Measurements from ENCODE around the gene NRROS. TPM values are rescaled to one million over a fixed set of nuclear protein-coding genes. Genes with fewer than 3 reads are reported as not detected.
"Not testable (repeated sequence)": the region's sequence is repeated elsewhere in the genome, so short reads cannot be mapped to it uniquely, and the experiment has no call there.

NRROS gene
- total RNA-seq, 1 donor from 2014 or later = 20.7 TPM

GRCh38 chr3:196624067-196624790 lies 15.3 kb upstream of the NRROS start:
- DNase-seq (ENCODE audit: low spot score) = no peak

DNA sequence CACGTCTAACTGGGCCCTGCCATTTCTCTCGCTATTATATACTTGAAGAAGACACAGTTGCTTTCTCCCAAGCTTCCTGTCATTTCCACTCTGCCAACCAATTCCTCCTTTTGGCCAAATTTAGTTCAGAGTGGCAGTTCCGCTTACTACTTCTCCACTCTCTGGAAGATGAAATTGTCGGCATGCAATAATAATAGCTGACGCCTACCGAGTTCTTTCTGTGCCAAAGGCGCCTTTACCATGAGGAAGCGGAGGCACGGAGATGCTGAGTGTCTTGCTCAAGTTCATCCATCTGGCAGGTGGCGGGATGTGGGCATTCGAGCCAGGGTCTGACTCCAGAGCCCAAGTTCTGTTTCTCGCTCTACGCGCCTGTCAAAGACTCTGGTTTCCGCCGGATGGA lies 14.6 kb upstream of the NRROS start:
- DNase-seq (ENCODE audit: low spot score) = no peak

DNA sequence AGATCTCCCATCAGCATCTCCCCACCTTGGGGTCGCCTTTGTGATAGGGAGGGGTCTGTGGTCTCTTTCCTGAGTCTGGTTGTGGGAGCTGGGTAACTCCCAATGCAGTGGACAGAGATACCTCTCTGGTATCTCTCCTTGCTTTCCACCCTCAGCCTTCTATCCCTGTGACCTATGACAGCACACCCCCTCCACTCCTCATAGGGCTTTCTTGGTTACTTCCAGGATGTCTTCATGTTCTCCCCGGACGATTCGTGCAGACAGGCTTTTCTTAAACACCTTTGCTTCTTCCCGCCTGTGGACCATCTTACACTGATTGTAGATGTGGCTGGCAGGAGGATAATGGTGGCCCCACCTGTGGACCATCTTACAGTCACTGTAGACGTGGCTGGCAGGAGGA lies 14.2 kb upstream of the NRROS start:
- no peak for DNase-seq (ENCODE audit: low spot score)

GRCh38 chr3:196627918-196628231 lies 11.6 kb upstream of the NRROS start:
- no peak for DNase-seq (ENCODE audit: low spot score)

DNA sequence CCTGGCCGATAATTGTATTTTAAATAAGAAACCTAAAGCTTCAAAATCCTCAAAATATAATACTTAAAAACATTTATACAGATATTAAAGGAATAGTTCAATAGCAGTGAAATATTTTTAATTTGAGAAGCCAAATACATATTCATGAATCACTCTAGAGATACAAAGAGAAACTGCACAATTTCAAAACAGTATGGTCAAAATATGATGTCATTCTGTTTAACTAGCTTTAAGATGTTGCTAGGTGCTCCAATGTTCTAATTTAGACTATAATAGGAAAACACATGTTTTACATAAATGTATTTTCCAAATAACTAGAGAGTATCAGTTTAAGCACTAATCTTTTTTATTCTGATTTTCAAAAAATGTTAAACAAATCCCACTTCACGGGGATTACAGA lies 10.3 kb upstream of the NRROS start:
- no peak for DNase-seq (ENCODE audit: low spot score)

DNA sequence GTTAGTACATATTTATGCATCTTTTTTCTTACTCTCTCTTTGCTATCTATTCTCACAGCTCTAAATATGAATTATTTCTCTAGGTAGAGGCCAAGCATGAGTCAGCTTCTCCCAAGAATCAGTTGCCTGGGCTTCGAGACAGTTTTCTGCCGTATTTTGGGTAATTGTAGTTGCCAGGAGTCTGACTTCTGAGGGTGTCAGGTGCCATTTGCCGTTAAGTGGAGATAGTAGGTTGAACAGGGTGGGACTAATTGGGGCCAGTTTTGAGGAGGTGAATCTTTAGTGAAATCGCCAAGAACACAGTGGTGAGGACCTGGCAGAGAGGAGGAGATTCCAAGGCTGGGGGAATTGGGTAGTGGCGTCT lies 7.8 kb upstream of the NRROS start:
- no peak for DNase-seq (ENCODE audit: low spot score)

GRCh38 chr3:196632046-196632751 lies 7.3 kb upstream of the NRROS start:
- DNase-seq (ENCODE audit: low spot score) = peak; percentile 94

GRCh38 chr3:196633555-196634151 lies 5.8 kb upstream of the NRROS start:
- no peak for DNase-seq (ENCODE audit: low spot score)

GRCh38 chr3:196634224-196634623 lies 5.3 kb upstream of the NRROS start:
- no peak for DNase-seq (ENCODE audit: low spot score)

DNA sequence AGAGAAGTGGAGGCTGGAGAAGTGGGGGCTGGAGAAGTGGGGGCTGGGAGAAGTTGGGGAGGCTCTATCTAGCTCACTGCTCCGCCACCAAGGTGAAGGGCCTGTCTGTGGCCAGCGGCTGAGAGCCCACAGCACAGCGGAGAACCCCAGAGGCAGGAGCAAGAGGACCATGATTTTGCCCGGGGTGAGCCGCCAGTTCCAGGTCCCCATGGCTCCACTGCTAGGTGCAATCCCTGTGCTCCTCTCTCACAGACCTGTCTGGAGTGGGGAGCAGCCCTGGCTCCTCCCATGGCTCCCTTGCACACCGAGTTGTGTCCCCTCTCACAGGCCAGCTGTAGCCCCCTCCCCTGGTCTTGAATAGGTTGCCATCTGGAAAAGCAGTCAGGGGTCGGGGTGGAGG lies 4.7 kb upstream of the NRROS start:
- no peak for DNase-seq (ENCODE audit: low spot score)

- no peak for DNase-seq (ENCODE audit: low spot score)
Observed at GRCh38 chr3:196636369-196637349, 2.8 kb upstream of the NRROS start.

GRCh38 chr3:196637941-196638340 lies 1.6 kb upstream of the NRROS start:
- not testable (repeated sequence) for DNase-seq (ENCODE audit: low spot score)

- DNase-seq (ENCODE audit: low spot score) = no peak
Observed at GRCh38 chr3:196638861-196639482, 522 bp upstream of the NRROS start.

DNA sequence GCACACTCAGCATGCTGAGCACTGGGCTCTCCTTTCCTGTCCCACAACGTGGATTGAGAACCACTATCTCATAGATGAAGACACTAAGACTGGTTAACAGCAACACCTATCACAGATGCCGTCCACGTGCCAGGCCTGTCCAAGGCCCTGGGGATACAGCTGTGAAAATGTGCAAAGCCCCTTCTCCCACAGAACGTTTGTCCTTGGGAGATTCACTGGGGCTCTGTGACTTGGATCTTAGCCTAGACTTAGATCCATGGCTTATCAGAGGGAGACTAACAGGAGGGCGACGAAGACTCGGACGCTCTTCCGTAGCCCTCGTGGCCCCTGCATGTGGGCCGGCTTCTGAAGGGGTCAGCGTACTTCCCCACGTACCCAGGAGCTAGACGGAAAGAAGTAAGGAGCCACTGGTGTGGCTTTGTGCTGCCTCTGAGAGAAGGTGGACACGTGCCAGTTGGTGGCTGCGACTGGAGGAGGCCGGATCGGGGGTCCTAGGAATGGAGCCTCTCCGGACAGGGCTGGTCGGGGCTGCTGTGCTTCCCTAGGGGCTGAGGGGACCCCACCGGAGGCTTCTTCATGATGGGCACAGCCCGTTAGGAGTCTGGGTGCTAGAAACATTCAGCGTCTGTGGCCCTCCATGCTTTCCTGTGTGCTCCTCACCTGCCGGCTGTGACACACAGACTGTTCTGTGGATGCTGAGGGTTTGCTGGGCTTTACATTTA lies 964 bp downstream of the NRROS start:
- DNase-seq (ENCODE audit: low spot score) = no peak

DNA sequence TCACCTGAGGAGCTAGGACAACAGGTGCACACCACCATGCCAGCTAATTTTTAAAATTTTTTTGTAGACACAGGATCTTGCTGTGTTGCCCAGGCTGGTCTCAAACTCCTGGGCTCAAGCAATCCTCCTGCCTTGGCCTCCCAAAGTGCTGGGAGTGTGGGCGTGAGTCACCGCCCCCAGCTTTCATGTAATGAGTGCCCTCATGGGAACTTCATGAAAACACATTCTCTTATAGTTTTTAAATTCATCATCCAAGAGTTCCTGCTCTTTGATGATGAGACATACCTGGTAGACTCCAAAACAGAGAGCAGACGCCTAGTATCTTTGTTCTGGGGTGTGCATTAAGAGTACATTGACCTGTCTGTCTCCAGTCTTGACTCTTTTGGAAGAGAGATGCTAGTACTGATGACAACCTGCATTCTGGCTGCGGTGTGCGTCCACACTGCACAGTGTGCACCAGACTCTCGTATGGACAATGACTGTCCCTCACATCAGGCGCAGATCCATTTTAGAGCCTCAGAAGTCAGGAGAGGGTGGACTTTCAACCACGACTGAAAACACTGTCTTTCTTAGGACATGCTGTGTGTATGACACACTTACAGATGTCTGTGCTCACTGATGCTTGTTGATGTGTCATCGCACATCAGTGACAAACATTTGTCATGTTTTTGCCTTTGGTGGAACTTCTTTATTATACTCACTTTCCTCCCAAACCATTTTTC lies 2.0 kb downstream of the NRROS start:
- no peak for DNase-seq (ENCODE audit: low spot score)

- no peak for DNase-seq (ENCODE audit: low spot score)
Observed at GRCh38 chr3:196642434-196642833, 2.9 kb downstream of the NRROS start.

- DNase-seq (ENCODE audit: low spot score) = no peak
Observed at GRCh38 chr3:196643201-196643749, 3.8 kb downstream of the NRROS start.

- no peak for DNase-seq (ENCODE audit: low spot score)
Observed at GRCh38 chr3:196643761-196644160, 4.3 kb downstream of the NRROS start.

- no peak for DNase-seq (ENCODE audit: low spot score)
Observed at GRCh38 chr3:196645096-196645495, 5.6 kb downstream of the NRROS start.

Measured in mesenteric fat pad (tissue), 1 donor.